ENCODE measurements around the gene OR10H4.

GRCh38 chr19:15902254-15902653 lies 46.6 kb upstream of the OR10H4 start:
- TF ChIP-seq CTCF (conservative IDR thresholded peaks at IDR 0.05 in 1 of 2, IDR thresholded peaks at IDR 0.05 in 1 of 2; ENCODE audit: low read depth in 1 of 2, low read length in 2 of 2) (no peak), EZH2 (IDR thresholded peaks at IDR 0.05; ENCODE audit: low read length, missing control alignments) (no peak)
